Bone marrow (tissue), 2 donors: ENCODE measurements around the gene RNF4.
"Not testable (repeated sequence)": the region's sequence is repeated elsewhere in the genome, so short reads cannot be mapped to it uniquely, and the experiment has no call there.

ENCODE experiments used
- DNase-seq, 2 donors: peaks; one replicate each; lab custom pipeline; 2025; lab: John Stamatoyannopoulos, UW

The RNF4 gene

GRCh38 chr4:2486981-2487380 is 18.1 kb downstream of the RNF4 start:
- DNase-seq: no peak

DNA sequence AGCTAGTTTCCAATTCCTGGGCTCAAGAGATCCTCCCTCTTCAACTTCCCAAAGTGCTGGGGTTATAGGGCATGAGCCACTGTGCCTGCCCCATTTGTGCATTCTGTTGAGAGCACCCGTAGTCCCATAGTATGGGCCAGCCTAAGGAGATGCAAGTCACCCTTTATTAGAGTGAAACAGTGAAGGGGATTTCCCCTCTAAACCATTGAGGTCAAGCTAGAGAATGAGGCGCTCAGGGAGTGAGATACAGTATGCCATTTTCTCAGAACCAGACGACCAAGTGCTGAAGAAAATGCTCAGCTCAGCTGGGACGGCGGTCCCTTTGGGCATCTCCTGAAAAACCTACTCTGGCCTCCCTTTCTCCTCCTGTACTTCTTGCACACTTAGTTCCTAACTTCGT is 18.7 kb downstream of the RNF4 start:
- no peak for DNase-seq

- no peak for DNase-seq
Observed at GRCh38 chr4:2489081-2489805, 20.3 kb downstream of the RNF4 start.

DNA sequence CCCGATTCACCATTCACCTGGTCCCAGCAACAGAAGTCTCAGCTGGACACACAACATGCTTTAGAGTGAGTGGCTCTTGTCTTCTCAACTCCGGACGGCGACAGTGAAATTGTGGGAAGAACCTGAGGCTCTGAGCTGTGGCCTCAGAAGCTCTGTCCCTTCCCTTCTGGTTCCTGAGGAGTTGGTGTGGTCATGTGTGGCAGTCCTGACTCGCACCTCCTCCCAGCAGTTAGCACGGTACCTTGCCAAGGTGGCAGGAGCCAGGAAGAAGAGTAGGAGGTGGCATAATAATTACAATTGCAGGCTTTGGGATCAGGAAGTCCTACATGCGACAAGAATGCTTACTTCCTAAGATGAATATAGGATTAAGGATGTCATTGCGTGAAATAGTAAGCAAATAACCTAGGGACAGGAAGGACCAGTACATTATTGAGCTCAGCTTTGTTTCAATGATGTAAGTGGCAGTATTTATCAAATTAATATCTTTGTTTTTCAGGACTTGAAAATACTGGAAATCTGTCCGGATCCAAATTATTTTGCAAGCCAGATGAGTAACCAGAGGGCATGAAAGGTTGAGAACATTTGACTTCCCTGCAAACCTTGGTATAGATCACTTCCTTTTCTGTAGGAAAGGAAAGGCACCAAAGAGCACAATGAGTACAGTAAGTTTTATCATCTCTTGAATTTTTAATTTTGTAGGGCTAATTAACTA is 21.1 kb downstream of the RNF4 start:
- DNase-seq: no peak

- DNase-seq: no peak
Observed at GRCh38 chr4:2492970-2493369, 24.1 kb downstream of the RNF4 start.

DNA sequence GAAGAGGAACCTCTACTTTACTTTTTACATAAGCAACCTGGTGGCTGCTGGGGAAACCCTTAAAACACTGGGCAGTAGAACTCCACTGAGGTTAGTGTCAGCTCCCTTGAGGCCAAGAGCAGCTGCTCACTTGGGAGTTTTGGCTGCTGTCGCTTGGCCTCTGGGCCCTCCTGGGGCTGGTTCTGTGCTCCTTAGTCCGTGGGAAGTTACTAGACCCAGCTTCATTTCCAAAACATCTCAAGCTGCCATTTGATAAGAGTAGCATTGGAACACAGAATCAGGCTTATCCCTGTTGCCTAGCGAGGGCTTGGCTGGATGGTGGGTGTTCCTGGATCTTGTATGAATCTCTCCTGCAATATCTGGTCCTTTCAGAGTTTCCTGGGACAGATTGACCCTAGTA is 26.1 kb downstream of the RNF4 start:
- DNase-seq: no peak

- DNase-seq: no peak
Observed at GRCh38 chr4:2497324-2497723, 28.4 kb downstream of the RNF4 start.

GRCh38 chr4:2497931-2498330 is 29.0 kb downstream of the RNF4 start:
- DNase-seq: no peak

DNA sequence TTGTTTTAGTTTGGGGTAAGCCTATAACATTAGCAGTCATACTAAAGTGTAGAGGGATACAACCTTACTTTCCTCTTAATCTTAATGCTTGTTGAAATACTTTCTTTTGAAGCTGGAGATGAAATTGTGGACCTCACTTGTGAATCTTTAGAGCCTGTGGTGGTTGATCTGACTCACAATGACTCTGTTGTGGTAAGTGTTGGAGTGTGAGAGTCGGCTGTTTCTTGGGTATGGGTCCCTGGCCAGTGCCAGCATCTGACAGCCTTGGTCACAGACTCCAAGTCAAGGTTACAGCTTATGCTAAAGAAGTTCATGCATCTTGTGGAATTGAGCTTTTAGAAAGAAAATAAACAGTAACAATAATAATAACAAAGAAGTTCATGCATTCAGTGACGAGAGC is 31.6 kb downstream of the RNF4 start:
- DNase-seq: no peak

GRCh38 chr4:2501034-2501594 is 32.2 kb downstream of the RNF4 start:
- DNase-seq: no peak

DNA sequence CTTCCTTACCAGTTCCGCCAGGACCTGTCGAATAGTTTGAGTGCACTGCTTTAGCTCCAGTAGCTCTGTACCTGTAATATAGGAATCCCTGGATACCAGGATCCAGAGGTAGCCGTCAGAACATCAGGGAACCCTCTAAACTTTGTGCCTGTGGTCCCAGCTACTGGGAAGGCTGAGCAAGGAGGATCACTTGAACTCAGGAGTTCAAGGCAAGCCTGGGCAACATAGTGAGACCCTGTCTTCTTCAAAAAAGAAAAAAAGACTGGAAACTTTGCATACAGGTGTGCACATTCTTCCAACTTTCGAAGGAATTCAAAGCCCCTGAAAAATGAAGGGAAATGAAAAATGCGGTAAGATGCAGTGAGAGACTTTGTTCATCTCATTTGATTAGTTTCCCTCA is 34.9 kb downstream of the RNF4 start:
- no peak for DNase-seq

GRCh38 chr4:2507259-2507658 is 38.4 kb downstream of the RNF4 start:
- no peak for DNase-seq

DNA sequence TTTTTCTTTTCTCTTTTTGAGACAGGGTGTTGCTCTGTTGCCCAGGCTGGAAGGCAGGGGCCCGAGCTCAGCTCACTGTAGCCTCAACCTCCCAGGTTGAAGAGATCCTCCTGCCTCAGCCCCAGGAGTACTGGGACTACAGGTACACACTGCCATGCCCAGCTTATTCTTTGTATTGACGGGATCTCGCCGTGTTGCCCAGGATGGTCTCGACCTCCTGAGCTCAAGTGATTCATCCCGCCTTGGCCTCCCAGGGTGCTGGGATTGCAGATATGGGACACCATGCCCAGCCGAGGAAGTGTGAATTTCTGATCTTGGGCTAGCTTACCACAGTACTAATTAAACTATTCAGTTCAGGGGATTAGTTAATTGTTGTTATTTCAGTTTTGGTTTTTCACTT is 38.9 kb downstream of the RNF4 start:
- DNase-seq: no peak

- DNase-seq: no peak
Observed at GRCh38 chr4:2510351-2511259, 41.7 kb downstream of the RNF4 start.

GRCh38 chr4:2511645-2512131 is 42.8 kb downstream of the RNF4 start:
- DNase-seq: no peak

DNA sequence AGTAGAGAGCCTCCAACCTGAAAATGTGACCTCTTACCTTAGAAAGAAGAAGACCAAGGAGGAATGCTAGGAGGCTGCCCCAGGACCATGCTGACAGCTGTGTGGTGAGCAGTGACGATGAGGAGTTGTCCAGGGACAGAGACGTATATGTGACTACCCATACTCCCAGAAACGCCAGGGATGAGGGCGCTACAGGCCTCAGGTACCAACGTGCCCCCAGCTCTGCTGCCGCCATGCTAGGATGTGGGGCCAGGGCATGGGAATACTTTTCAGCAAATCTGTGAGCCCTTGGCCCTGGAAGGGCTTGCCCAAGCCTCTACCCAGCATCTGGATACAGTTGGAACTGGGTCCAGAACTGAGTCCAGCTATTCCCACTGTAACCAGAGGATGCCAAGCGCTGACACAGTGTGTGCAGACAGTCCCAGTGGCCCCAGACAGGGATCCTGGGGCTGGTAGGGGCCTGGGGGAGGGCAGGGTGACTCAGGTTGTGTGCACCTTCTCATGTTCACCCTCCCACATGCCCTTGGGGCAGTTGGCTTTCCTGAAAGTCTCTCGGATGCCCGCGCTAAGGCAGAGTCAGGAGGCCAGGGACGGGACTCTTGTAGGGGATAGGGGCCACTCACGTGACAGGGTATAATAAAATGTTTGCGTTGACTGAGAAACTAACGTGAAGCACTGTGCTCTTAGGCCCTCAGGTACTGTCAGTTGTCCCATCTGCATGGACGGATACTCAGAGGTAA is 43.7 kb downstream of the RNF4 start:
- no peak for DNase-seq

- not testable (repeated sequence) for DNase-seq
Observed at GRCh38 chr4:2514193-2514592, 45.3 kb downstream of the RNF4 start.

DNA sequence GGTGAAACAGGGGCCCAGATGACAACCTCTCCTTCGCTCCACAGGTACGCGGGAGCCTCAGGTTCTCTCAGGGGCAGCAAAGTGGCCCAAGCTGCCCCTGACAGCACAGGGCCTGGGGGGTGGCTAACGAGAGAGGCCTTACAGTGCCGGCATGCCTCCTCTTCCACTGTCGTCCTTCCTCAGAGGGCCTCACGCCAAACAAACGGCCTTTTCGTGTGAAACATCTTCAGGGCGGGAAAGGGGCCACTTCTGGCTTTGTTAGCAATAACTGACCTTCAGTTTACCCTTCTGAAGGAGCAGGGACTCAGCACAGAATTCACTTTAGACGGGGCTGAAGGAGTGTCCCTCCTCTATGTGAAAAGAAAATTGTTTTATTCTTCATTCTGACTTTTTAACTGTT is 46.0 kb downstream of the RNF4 start:
- not testable (repeated sequence) for DNase-seq

DNA sequence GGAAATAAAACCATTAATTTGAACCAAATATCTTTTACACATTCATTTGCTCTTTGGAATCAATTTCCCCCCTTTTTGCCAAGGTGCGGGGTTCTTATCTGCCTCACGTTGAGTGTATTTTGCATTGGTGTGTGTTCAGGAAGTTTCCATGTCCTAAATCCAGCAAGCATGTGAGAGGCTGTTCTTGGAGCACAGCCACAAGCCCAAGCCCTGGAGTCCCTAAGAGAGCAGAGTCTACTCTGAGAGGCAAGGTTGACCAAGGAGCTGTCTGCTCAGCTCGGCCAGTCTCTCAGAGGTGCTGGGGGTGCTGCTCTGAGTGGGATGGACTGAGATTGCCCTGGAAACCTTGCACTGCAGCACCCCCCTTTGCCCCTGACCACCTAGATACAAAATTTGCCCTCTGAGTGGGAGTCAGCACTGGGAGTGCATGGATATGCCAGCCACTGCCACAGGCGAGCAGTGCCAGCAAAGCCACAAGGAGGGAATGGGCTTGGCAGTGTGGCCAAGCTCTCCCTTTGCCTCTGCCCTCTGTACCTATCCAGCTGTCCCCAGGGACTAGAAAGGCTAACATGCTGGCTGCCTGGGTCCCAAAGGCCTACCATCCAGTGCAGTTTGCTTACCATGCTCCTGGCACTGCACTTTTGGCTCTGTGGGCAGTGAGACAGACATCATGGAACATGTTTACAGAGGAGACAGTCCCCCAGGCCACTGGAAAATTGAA is 47.1 kb downstream of the RNF4 start:
- DNase-seq: no peak

GRCh38 chr4:2516635-2517034 is 47.7 kb downstream of the RNF4 start:
- DNase-seq: no peak

- no peak for DNase-seq
Observed at GRCh38 chr4:2526559-2526958, 57.7 kb downstream of the RNF4 start.
